MCF 10A (cell line): Measurements from ENCODE around the gene SLC6A3. TPM values are rescaled to one million over a fixed set of nuclear protein-coding genes. Genes with fewer than 3 reads are reported as not detected.

Experiments used
- BruUV-seq: library from RNA; stranded (reverse); fragments of 400-500 nt; replicated peaks from 2 replicates; lab custom pipeline; 2021; lab: Mats Ljungman, UMichigan
- CTCF ChIA-PET: fragments of 300-600 bp; sonication (Branson Sonifier 250); formaldehyde crosslinking; extraction: SDS; loops from one replicate; lab custom pipeline; 2021; ENCODE audit warnings: antibody characterized with exemption, inconsistent platforms; lab: Yijun Ruan, JAX
- POLR2A ChIA-PET: fragments of 300-600, 350-650 bp; sonication (Branson Sonifier 250); formaldehyde crosslinking; extraction: SDS; loops from one replicate; lab custom pipeline; 2020; ENCODE audit warnings: antibody characterized with exemption, inconsistent platforms; lab: Yijun Ruan, JAX
- DNase-seq: peaks from one replicate; pipeline ENCODE4 v3.0.0-alpha.2; 2018; ENCODE audit not compliant: unreplicated experiment
- H3K27ac Mint-ChIP-seq: one replicate; pipeline ENCODE4 v1.8.0; 2022; ENCODE audit warnings: mild to moderate bottlenecking, low read depth, mixed read lengths; ENCODE audit not compliant: unreplicated experiment
- H3K27me3 Mint-ChIP-seq: one replicate; pipeline ENCODE4 v1.8.0; 2022; ENCODE audit warnings: mixed read lengths; ENCODE audit not compliant: insufficient read depth, unreplicated experiment
- H3K36me3 Mint-ChIP-seq: one replicate; pipeline ENCODE4 v1.8.0; 2022; ENCODE audit warnings: mild to moderate bottlenecking, moderate library complexity, mixed read lengths; ENCODE audit not compliant: insufficient read depth, unreplicated experiment
- H3K4me1 Mint-ChIP-seq: one replicate; pipeline ENCODE4 v1.8.0; 2022; ENCODE audit warnings: mixed read lengths; ENCODE audit not compliant: insufficient read depth, unreplicated experiment
- H3K4me3 Mint-ChIP-seq: one replicate; pipeline ENCODE4 v1.8.0; 2022; ENCODE audit warnings: mild to moderate bottlenecking, moderate library complexity, mixed read lengths; ENCODE audit not compliant: unreplicated experiment
- H3K9me3 Mint-ChIP-seq: one replicate; pipeline ENCODE4 v1.8.0; 2022; ENCODE audit warnings: mixed read lengths; ENCODE audit not compliant: unreplicated experiment
- CTCF ChIP-seq: fragments of 200-600 bp; IDR thresholded peaks from one replicate; pipeline ENCODE4 v1.8.0; 2022; ENCODE audit warnings: antibody characterized with exemption, mild to moderate bottlenecking; ENCODE audit not compliant: unreplicated experiment
- intact Hi-C: fragments of 100-400 bp; cut with micrococcal nuclease; formaldehyde crosslinking; loops from 2 replicates; pipeline ENCODE4 v1.14.1; 2022
- total RNA-seq: library from RNA; stranded (reverse); gene quantifications from 2 replicates; pipeline ENCODE4 v1.2.3, GENCODE V29; 2022

The SLC6A3 gene
- total RNA-seq, 1 experiment from 2014 or later = not detected

- no peak for DNase-seq
- ChIA-PET CTCF (no interaction called here), POLR2A (no interaction called here)
- peaks cover 34% of the 10 kb centered on the region for H3K36me3 Mint-ChIP-seq
- H3K4me3 Mint-ChIP-seq = no peak overlapping the region
- no peak overlapping the region for H3K27ac Mint-ChIP-seq
- TF ChIP-seq CTCF = no peak
- no TSS peak for BruUV-seq
- H3K27me3 Mint-ChIP-seq = no peaks in the 10 kb centered on the region
- intact Hi-C loops = no loop called here
- H3K4me1 Mint-ChIP-seq = no peaks in the 10 kb centered on the region
- no peaks in the 10 kb centered on the region for H3K9me3 Mint-ChIP-seq
These were observed 27.0 kb upstream of the SLC6A3 start for GRCh38 chr5:1471997-1472963.

- Mint-ChIP-seq H3K4me1 (no peaks in the 10 kb centered on the region), H3K27me3 (no peaks in the 10 kb centered on the region), H3K36me3 (peaks cover 32% of the 10 kb centered on the region), H3K9me3 (no peaks in the 10 kb centered on the region), H3K27ac (no peak overlapping the region), H3K4me3 (no peak overlapping the region)
- no peak for TF ChIP-seq CTCF
- BruUV-seq = no TSS peak
- POLR2A ChIA-PET = no interaction called here
- DNase-seq = no peak
- intact Hi-C loops = no loop called here
- CTCF ChIA-PET = no interaction called here
These were observed 26.1 kb upstream of the SLC6A3 start for GRCh38 chr5:1471240-1471853.

GRCh38 chr5:1470762-1471211 lies 25.5 kb upstream of the SLC6A3 start:
- DNase-seq = no peak
- no peak for TF ChIP-seq CTCF
- intact Hi-C loops = no loop called here
- H3K4me1 Mint-ChIP-seq = no peaks in the 10 kb centered on the region
- H3K27me3 Mint-ChIP-seq = no peaks in the 10 kb centered on the region
- no peak overlapping the region for H3K4me3 Mint-ChIP-seq
- H3K9me3 Mint-ChIP-seq = no peaks in the 10 kb centered on the region
- ChIA-PET CTCF (interaction anchor here (0.6 kb wide), 1 partner anchor 373 kb away, joined by 3 read pairs; no protein-coding TSS in a partner anchor), POLR2A (no interaction called here)
- peaks cover 32% of the 10 kb centered on the region for H3K36me3 Mint-ChIP-seq
- H3K27ac Mint-ChIP-seq = no peak overlapping the region
- no TSS peak for BruUV-seq
